ENCODE results near the gene USP5. TPM values are rescaled to one million over a fixed set of nuclear protein-coding genes. Genes with fewer than 3 reads are reported as not detected.

The USP5 gene
- total and polyA plus RNA-seq, 2 donors (not counting 3 experiments of a cell fraction or from before 2014, with no cell fraction given), result 68.9 to 135 TPM

DNA sequence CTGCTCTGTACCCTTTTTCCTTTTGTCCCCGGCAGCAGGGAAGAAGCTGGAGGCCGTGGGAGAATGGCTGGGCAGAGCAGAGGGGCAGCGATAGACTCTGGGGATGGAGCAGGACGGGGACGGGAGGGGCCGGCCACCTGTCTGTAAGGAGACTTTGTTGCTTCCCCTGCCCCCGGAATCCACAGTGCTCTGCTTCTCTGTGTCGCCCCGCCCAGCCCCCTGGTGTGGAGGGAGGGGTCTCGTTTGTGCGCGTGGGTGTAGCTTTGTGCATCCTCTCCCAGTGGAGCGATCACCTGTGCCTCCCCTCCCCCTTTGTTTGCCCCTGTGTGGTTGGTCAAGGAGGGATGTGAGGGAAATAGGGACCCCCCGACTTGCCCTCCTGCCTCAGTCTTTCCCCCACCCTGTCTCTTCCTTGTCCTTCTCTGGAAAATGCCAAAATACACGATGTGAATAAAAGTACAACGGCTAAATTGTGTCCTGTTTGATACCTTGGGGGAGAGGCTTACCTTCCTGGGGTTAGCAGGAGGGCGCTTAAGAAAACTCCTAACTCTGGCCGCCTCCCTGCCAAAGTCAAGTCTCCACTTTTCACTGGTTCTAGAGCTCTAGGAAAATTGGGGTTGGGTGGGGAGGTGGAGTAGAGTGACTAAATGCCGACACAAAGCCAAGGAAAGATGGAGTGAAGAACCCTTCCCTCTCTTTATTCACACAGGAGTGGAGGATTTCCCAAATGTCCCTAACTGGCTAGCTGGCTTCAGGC is 14.4 kb downstream of the USP5 start:
- DNase-seq (ENCODE audit: low read depth, low spot score) (no peak), FAIRE-seq (no peak)
- no TSS peak for BruUV-seq (replicated peaks)
- ChIA-PET CTCF (interaction anchor here (0.8 to 1.4 kb wide), 4 partner anchors 16 to 113 kb away, joined by 3 read pairs; partner anchors contain the start of gene MLF2), POLR2A (interaction anchor here (0.7 to 2.4 kb wide), 11 partner anchors 9 to 277 kb away, joined by 3 to 48 read pairs (median 6); partner anchors contain the start of genes C12orf57, CDCA3, MLF2 and RNU7-1)
- intact Hi-C loops (cut with micrococcal nuclease) (no loop called here), dilution Hi-C loops (cut with MboI; ENCODE audit: extremely low pct_ligation_motif_present, low sequenced_read_pairs) (no loop called here)
- TF ChIP-seq, protein P1, sequence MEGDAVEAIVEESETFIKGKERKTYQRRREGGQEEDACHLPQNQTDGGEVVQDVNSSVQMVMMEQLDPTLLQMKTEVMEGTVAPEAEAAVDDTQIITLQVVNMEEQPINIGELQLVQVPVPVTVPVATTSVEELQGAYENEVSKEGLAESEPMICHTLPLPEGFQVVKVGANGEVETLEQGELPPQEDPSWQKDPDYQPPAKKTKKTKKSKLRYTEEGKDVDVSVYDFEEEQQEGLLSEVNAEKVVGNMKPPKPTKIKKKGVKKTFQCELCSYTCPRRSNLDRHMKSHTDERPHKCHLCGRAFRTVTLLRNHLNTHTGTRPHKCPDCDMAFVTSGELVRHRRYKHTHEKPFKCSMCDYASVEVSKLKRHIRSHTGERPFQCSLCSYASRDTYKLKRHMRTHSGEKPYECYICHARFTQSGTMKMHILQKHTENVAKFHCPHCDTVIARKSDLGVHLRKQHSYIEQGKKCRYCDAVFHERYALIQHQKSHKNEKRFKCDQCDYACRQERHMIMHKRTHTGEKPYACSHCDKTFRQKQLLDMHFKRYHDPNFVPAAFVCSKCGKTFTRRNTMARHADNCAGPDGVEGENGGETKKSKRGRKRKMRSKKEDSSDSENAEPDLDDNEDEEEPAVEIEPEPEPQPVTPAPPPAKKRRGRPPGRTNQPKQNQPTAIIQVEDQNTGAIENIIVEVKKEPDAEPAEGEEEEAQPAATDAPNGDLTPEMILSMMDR (IDR thresholded peaks at IDR 0.05; ENCODE audit: extremely low read depth in 1 of 2, insufficient read depth in 1 of 2, low read depth in 1 of 2, low read length in 2 of 2), result no peak
- no peak for TF ChIP-seq GATA2 (IDR thresholded peaks at IDR 0.05; ENCODE audit: insufficient read depth, insufficient read length, low read depth, low read length)
- TF ChIP-seq JUN (IDR thresholded peaks at IDR 0.05; ENCODE audit: borderline replicate concordance, insufficient read depth, insufficient read length, low read depth), result no peak
- TF ChIP-seq EZH2 (IDR thresholded peaks at IDR 0.05; ENCODE audit: borderline replicate concordance, low read depth, low read length, severe bottlenecking), result no peak
- TF ChIP-seq, protein P2, sequence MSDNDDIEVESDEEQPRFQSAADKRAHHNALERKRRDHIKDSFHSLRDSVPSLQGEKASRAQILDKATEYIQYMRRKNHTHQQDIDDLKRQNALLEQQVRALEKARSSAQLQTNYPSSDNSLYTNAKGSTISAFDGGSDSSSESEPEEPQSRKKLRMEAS (IDR thresholded peaks at IDR 0.05; ENCODE audit: insufficient read depth, insufficient read length), result no peak
- TF ChIP-seq MYC (IDR thresholded peaks at IDR 0.05; ENCODE audit: low read depth, low read length), result no peak
- no peak for TF ChIP-seq POLR2A (IDR thresholded peaks at IDR 0.05; ENCODE audit: low read depth, low read length)
- no peak for TF ChIP-seq POLR2AphosphoS5 (IDR thresholded peaks at IDR 0.05; ENCODE audit: insufficient read depth, low read depth, low read length)
- no peak for TF ChIP-seq FOS (IDR thresholded peaks at IDR 0.05; ENCODE audit: borderline replicate concordance, insufficient read depth, low read length)
- peaks cover 21% of the 10 kb centered on the region for H3K4me1 ChIP-seq (ENCODE audit: control insufficient read depth, extremely low read depth, insufficient read depth, low read length)
- H4K20me1 ChIP-seq (replicated peaks; ENCODE audit: control insufficient read depth, extremely low read depth, insufficient read depth, low read length), result no peaks in the 10 kb centered on the region
- no peaks in the 10 kb centered on the region for H3K9me1 ChIP-seq (replicated peaks; ENCODE audit: control insufficient read depth, extremely low read depth, insufficient read depth, low read length)
- no peaks in the 10 kb centered on the region for H3K27me3 ChIP-seq (ENCODE audit: control insufficient read depth in 2 of 2, insufficient read depth in 2 of 2, low read length in 2 of 2)
- H3K4me2 ChIP-seq (ENCODE audit: insufficient read depth, low read length), result peak overlapping the region; percentile 73
- H3K27ac ChIP-seq (ENCODE audit: insufficient read depth, low read depth, low read length), result no peak overlapping the region
- H3K4me3 ChIP-seq (replicated peaks in 1 of 3; ENCODE audit: insufficient read depth in 1 of 3, low read depth in 1 of 3, low read length in 3 of 3), result no peak overlapping the region
- H3K9ac ChIP-seq (replicated peaks; ENCODE audit: extremely low read depth, insufficient read depth, low read length), result no peak overlapping the region
- H3K9me3 ChIP-seq (replicated peaks; ENCODE audit: control insufficient read depth, insufficient read depth, low read length), result no peaks in the 10 kb centered on the region
- H3K36me3 ChIP-seq (ENCODE audit: control insufficient read depth in 2 of 2, extremely low read depth in 1 of 2, insufficient read depth in 2 of 2, low read length in 2 of 2), result peaks cover 2 to 42% of the 10 kb centered on the region in 2 experiments
- H3K79me2 ChIP-seq (ENCODE audit: control insufficient read depth, insufficient read depth, low read length), result peaks cover 32% of the 10 kb centered on the region
- H2AFZ ChIP-seq (ENCODE audit: low read depth, low read length), result peak overlapping the region; percentile 68
